ENCODE results near the gene ELOVL5.

The ELOVL5 gene

GRCh38 chr6:53273370-53273769 lies 75.4 kb downstream of the ELOVL5 start:
- no peak for DNase-seq (ENCODE audit: low read depth in 3 of 3)

GRCh38 chr6:53269827-53270226 lies 78.9 kb downstream of the ELOVL5 start:
- DNase-seq (ENCODE audit: low read depth in 3 of 3): no peak

DNA sequence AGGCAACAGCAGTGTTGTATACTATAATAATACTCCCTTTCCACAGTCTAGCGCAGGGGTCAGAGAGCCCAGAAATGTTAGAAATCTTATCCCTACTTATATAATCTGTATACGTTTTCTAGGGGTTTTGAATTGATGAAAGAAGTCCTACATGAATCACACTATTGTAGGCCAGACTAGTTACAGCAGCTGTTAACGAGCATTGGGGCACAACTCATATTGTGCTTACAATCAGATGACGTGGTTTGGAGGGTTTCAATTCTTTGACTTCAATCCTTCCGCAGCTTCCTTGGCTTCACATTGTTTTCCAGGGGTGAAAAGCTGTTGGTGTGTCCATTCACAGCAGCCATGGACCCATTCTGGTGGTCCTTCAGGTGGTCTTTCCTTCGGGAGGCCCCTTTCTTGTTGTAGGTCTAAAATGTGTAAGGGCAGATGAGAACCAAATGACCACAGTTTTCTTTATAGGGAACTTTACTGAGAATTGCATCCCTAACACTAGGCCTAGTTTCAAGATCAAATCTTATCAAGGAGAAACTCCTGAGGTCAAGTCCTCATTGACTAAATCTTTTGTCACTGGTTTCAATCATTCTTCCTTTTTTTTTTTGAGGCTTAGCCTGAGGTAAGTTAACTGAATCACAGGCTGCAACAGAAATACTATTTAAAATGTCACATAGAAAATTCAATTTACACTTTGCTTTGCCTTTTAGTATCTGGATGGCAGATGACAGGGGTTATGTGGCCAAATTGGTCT lies 79.7 kb downstream of the ELOVL5 start:
- DNase-seq (ENCODE audit: low read depth in 3 of 3): no peak

DNA sequence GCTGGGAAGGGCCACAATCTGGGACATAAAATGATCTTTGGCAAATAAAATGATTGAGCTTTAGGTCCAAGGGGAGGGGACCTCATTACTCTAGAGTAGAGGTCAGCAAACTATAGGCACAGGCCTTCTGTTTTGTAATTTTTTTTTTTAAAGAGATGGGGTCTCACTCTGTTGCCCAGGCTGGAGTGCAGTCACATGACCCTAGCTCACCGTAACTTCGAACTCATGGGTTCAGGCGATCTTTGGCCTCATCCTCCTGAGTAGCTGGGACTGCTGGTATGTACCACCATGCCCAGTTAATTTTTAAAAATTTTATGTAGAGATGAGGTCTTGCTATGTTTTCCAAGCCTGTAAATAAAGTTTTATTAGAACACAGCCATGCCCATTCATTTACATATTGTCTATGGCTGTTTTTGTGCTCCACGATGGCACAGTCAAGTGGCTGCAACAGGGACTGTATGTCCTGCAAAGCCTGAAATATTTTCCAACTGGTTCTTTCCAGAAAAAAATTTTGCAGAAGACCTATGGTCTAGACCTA lies 82.1 kb downstream of the ELOVL5 start:
- DNase-seq (ENCODE audit: low read depth in 3 of 3): no peak

GRCh38 chr6:53264915-53265607 lies 83.7 kb downstream of the ELOVL5 start:
- DNase-seq (ENCODE audit: low read depth in 3 of 3): no peak

GRCh38 chr6:53264337-53264736 lies 84.4 kb downstream of the ELOVL5 start:
- no peak for DNase-seq (ENCODE audit: low read depth in 3 of 3)

GRCh38 chr6:53263917-53264316 lies 84.8 kb downstream of the ELOVL5 start:
- no peak for DNase-seq (ENCODE audit: low read depth in 3 of 3)

GRCh38 chr6:53259860-53260580 lies 88.7 kb downstream of the ELOVL5 start:
- DNase-seq (ENCODE audit: low read depth in 3 of 3): no peak

- no peak for DNase-seq (ENCODE audit: low read depth in 3 of 3)
Measured at GRCh38 chr6:53258774-53259155, 90.0 kb downstream of the ELOVL5 start.

GRCh38 chr6:53258076-53258773 lies 90.5 kb downstream of the ELOVL5 start:
- DNase-seq (ENCODE audit: low read depth in 3 of 3): no peak

DNA sequence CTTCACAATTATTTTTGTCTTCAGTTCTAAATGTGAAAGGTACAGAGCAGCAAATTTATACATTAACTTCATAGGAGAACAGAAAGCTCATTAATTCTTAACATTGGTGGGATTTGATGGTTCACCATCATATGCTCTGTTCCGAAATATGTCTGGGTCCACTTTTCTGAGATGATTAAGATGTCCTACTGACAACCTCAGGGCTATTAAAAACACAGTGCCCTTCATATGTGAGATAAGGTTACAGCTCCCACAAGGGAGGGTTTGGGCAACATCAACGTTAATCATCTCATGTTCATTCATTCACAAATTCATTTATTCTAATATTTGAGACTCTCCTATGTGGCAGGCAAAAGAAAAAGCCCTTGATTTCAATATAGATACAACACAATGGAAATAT lies 91.2 kb downstream of the ELOVL5 start:
- DNase-seq (ENCODE audit: low read depth in 3 of 3): no peak

GRCh38 chr6:53257001-53257400 lies 91.7 kb downstream of the ELOVL5 start:
- no peak for DNase-seq (ENCODE audit: low read depth in 3 of 3)

- no peak for DNase-seq (ENCODE audit: low read depth in 3 of 3)
Measured at GRCh38 chr6:53252177-53252692, 96.5 kb downstream of the ELOVL5 start.

DNA sequence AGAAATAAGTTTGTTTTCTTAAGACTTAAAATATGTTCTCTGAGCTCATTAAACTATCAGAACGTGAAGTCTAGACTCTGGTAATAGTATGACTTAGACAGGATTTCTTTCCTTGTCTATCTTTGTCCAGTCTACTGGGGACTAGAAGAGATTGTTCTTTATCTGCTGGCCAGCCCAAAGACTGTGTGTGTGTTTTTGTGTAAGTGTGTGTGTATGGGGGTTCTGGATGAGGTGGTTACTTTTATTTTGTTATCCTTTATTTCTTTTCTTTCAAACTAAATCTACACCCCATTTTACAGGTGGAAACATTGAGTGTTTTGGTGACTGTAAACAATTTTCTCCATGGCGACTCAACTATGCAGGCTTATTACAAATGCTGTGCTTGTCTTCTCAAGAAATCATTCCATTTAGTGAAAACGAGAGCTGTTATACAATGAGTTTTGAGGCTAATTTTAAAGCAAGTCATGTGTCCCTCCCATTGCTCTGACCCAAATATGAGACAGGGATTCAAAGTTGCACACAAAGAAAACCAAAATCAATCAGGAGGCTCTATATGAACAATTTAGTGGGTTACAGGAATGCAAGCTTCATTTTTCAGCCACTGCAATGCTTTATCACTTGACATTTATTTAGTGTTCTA lies 97.6 kb downstream of the ELOVL5 start:
- DNase-seq (ENCODE audit: low read depth in 3 of 3): no peak

DNA sequence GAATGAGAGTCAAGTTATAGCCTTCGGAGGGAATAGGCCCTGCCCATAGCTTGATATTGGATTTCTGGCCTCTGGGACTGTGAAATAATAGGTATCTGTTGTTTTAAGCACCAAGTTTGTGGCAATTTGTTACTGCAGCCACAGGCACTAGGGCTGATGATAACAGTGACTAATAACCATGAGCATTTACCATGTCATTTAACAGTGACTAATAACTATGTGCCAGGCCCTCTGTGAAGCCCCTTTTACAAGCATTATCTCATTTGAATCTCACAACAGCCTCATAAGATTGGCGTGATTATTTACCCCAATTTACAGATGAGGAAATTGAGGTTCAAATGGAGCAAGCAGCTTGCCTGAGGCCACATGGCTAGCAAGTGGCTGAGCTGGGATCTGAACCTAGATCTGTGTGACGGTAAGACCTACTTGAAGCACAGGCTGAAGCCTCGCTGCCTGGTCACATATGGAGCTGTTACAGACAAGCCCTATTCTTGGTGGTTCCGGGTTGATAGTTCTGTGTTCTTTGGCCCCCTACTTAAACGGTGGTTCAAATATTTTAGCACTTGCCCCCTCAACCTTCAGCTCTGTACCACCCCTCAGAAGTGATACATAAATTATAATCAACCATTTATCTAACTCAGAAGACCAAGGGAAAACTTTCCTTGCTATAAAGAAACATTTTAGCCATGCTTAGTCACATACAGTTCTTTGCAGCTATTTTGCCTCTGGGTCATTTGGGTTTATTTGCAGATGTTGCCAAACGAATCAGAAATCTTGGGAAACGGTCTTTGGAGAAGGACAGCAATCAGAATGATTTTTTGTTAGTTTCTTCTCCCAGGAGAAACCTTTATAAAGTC lies 98.3 kb downstream of the ELOVL5 start:
- DNase-seq (ENCODE audit: low read depth in 3 of 3): no peak

GRCh38 chr6:53246924-53247323 lies 101.8 kb downstream of the ELOVL5 start:
- DNase-seq (ENCODE audit: low read depth in 3 of 3): no peak

DNA sequence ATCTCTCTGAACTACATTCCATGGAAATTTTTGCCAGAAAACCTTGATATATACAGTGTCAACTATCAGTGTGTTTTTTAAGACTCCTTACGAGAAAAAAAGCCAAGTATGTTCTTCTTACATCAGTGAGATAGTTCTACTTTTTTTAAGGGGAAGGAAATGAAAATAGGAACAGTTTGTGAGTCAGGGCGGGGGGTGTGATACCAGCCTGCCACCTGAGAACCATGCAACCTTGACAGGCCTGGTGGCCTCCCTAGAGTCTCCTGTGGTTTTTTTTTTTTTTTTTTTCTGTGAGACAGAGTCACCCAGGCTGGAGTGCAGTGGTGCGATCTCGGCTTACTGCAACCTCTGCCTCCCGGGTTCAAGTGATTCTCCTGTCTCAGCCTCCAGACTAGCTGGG lies 103.8 kb downstream of the ELOVL5 start:
- peak in 1 of 3 experiments; percentile 17 for DNase-seq (ENCODE audit: low read depth in 3 of 3)

GRCh38 chr6:53244399-53244931 lies 104.3 kb downstream of the ELOVL5 start:
- no peak for DNase-seq (ENCODE audit: low read depth in 3 of 3)

DNA sequence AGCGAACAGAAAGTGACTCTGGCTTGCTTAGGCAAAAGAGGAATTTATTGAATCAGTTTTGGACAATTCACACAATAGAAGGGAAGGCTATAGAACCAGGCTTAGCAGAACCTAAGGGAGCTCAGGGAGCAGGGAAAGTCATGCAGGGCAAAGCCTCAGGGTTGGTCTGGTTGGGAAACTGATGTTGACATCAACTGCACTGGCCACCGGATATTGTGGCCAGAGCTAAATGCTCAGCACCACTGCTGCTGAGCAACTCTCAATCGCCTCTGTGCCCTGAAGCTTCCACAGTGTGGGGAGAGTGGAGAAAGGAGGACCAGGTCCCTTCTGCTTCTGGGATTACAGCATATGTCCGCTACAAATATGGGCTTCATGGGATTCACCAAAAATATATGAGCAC lies 106.8 kb downstream of the ELOVL5 start:
- DNase-seq (ENCODE audit: low read depth in 3 of 3): no peak

DNA sequence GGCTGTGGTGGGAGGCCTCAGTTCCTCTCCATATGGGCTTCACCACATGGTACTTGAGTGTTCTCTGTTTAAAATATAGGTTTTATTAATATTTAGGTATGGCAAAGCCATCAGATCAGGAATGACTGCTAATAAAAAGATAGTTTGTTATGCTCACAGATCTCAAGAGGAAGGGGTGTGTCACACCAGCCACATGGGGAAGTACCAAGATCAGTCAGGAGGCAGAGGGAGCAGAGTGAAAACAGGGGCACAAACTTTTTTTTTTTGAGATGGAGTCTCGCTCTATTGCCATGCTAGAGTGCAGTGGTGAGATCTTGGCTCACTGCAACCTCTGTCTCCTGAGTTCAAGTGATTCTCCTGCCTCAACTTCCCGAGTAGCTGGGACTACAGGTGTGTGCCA lies 108.0 kb downstream of the ELOVL5 start:
- no peak for DNase-seq (ENCODE audit: low read depth in 3 of 3)

Measured in stimulated activated CD4-positive, alpha-beta T cell treated with anti-CD3 and anti-CD28 coated beads, TNF-alpha, amount 100 ng/mL, for 24 hours (primary cell).